HL-60 (cell line): ENCODE data around the gene PGAM5.
A peak's percentile ranks its signal among the peaks of the same experiment; 100 is the strongest.
"Not testable (repeated sequence)": the region's sequence is repeated elsewhere in the genome, so short reads cannot be mapped to it uniquely, and the experiment has no call there.

Experiments used
- DNase-seq, 2 experiments: peaks; one replicate each; pipeline ENCODE4 v3.0.0-alpha.2; 2010 to 2020; ENCODE audit warnings: low read depth in 1 of 2, low spot score in 1 of 2
- H3K27ac ChIP-seq: fragments of 250-450 bp; sonication (Bioruptor Pico); replicated peaks from 2 replicates; pipeline ENCODE4 v1.5.1; 2020; ENCODE audit warnings: mild to moderate bottlenecking, moderate library complexity
- H3K27me3 ChIP-seq: fragments of 250-450 bp; sonication (Bioruptor Pico); 2 replicates; pipeline ENCODE4 v1.5.1; 2021; ENCODE audit warnings: mild to moderate bottlenecking, moderate library complexity; ENCODE audit not compliant: insufficient read depth, poor library complexity, severe bottlenecking
- H3K4me3 ChIP-seq: replicated peaks from 2 replicates; pipeline ENCODE4 v1.5.1; 2011; ENCODE audit warnings: mild to moderate bottlenecking, control low read depth, low read length; ENCODE audit not compliant: insufficient read depth
- CTCF ChIP-seq: IDR thresholded peaks from one replicate; pipeline ENCODE4 v1.5.1; 2011; ENCODE audit warnings: low read length, control low read depth, inconsistent platforms; ENCODE audit not compliant: insufficient read depth
- GABPA ChIP-seq: IDR thresholded peaks from 2 replicates; pipeline ENCODE4 v1.6.1; 2012; ENCODE audit warnings: low read depth
- POLR2AphosphoS5 ChIP-seq: IDR thresholded peaks from 2 replicates; pipeline ENCODE4 v1.6.1; 2012; ENCODE audit warnings: low read depth
- REST ChIP-seq: IDR thresholded peaks from 2 replicates; pipeline ENCODE4 v1.6.1; 2012; ENCODE audit warnings: low read depth; ENCODE audit not compliant: insufficient replicate concordance
- SPI1 ChIP-seq: IDR thresholded peaks from 2 replicates; pipeline ENCODE4 v1.6.1; 2012; ENCODE audit warnings: low read depth, mild to moderate bottlenecking, borderline replicate concordance

Gene PGAM5

GRCh38 chr12:132687211-132688164, 23.2 kb upstream of the PGAM5 start, which contains the start of the genes POLE and PXMP2:
POLE (minus strand) TSS chr12:132687342; CDS start chr12:132687315, 27 bp downstream.
PXMP2 (plus strand) TSS chr12:132687587; CDS start chr12:132687671, 84 bp downstream.
- TF ChIP-seq SPI1 (no peak), CTCF (no peak), POLR2AphosphoS5 (peak; percentile 78), GABPA (no peak), REST (peak; percentile 46)
- H3K27ac ChIP-seq = peak within 1 kb of the TSS; percentile 82
- no peaks in the 10 kb centered on the region for H3K27me3 ChIP-seq
- H3K4me3 ChIP-seq = peak within 1 kb of the TSS; percentile 71
- DNase-seq = peak; percentile 86 to 94

- H3K27me3 ChIP-seq = no peaks in the 10 kb centered on the region
- DNase-seq = no peak
- no peak overlapping the region for H3K27ac ChIP-seq
- H3K4me3 ChIP-seq = no peak overlapping the region
- TF ChIP-seq CTCF (no peak), SPI1 (no peak), GABPA (no peak), POLR2AphosphoS5 (no peak), REST (no peak)
Observed at GRCh38 chr12:132689227-132689626, 21.4 kb upstream of the PGAM5 start.

GRCh38 chr12:132690112-132690511, 20.5 kb upstream of the PGAM5 start:
- no peak for DNase-seq
- TF ChIP-seq CTCF (no peak), GABPA (no peak), REST (no peak), POLR2AphosphoS5 (no peak), SPI1 (no peak)
- no peak overlapping the region for H3K27ac ChIP-seq
- no peak overlapping the region for H3K4me3 ChIP-seq
- H3K27me3 ChIP-seq = no peaks in the 10 kb centered on the region

GRCh38 chr12:132692030-132692429, 18.6 kb upstream of the PGAM5 start:
- H3K27ac ChIP-seq, H3K4me3 ChIP-seq, H3K27me3 ChIP-seq, DNase-seq: not testable (repeated sequence)

GRCh38 chr12:132694888-132695287, 15.8 kb upstream of the PGAM5 start:
- DNase-seq, H3K27me3 ChIP-seq, H3K27ac ChIP-seq, H3K4me3 ChIP-seq: not testable (repeated sequence)
